HG02884 (cell line): ENCODE data around the gene SPPL2B.
"Not testable (repeated sequence)": the region's sequence is repeated elsewhere in the genome, so short reads cannot be mapped to it uniquely, and the experiment has no call there.

Experiments
- ATAC-seq: cut with Tn5 transposase; IDR thresholded peaks from one replicate; pipeline ENCODE4 v1.9.1; 2021; ENCODE audit warnings: mild to moderate bottlenecking, moderate library complexity; ENCODE audit not compliant: unreplicated experiment

The SPPL2B gene, protein sequence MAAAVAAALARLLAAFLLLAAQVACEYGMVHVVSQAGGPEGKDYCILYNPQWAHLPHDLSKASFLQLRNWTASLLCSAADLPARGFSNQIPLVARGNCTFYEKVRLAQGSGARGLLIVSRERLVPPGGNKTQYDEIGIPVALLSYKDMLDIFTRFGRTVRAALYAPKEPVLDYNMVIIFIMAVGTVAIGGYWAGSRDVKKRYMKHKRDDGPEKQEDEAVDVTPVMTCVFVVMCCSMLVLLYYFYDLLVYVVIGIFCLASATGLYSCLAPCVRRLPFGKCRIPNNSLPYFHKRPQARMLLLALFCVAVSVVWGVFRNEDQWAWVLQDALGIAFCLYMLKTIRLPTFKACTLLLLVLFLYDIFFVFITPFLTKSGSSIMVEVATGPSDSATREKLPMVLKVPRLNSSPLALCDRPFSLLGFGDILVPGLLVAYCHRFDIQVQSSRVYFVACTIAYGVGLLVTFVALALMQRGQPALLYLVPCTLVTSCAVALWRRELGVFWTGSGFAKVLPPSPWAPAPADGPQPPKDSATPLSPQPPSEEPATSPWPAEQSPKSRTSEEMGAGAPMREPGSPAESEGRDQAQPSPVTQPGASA

DNA sequence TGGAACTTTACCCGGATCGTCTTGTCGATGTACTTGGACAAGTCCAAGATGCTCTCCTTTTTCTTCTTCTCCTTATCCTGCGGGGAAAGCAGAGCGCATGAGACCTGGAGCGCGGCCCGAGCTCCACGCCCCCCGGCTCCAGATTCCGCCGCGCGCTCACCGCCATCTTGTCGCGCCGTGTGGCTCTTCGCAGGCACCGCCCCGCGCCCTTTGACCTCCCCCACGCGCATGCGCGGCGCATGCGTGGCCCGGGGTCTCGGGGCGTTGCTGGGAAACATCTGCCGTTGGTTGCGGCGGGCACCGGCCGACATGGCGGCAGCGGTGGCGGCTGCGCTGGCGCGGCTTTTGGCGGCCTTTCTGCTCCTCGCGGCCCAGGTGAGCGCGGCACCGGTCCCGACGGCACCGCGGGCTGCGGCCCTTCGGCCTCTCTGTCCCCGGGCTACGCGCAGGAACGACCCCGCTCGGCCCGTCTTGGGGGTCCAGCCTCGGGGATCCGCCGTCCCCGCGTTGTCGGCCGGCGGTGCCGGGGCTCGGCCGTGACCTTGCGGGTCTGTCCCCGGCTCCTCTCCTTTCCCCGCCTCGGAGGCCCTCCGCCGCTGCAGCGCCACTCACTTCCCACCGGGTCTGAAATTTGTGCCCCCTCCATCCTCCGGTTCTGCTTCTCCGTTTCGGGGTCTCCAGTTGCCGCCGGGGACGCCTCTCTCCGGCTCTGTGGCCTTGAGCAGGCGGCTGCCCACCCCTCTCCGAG is at the start of gene SPPL2B, which contains the start of gene LSM7:
Gene SPPL2B (plus strand): TSS at position 284 of the 748 bp plus-strand sequence. CDS start 26 bp downstream, at position 310.
Gene LSM7 (minus strand): TSS at position 186 of the 748 bp plus-strand sequence. CDS start 20 bp downstream, at position 166.
- peak; percentile 43 for ATAC-seq

DNA sequence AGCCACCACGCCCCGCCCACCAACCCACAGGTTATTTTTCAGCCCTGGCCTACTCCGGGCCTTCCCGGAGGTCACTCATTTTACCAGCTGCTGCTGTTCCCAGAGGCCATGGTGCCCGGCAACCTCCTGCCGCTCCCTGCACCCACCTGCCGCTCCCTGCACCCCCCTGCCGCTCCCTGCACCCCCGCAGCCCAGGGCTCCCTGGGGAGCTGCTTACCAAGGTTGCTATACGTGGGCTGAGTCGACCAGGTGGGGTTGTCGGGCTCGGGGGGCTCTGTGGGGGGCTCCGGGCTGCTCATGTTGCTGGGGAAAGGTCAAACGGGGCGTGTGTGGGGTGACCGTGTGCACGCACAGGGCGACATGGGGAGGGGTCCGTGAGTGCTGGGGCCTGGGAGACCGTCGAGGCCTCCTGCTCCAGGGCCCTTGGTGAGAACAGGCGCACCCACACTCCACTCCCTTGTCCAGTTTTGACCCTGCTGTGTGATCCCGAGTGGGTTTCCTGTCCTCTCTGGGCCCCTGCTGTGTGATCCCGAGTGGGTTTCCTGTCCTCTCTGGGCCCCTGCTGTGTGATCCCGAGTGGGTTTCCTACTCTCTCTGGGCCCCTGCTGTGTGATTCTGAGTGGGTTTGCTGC is 47.7 kb upstream of the SPPL2B start:
- no peak for ATAC-seq

DNA sequence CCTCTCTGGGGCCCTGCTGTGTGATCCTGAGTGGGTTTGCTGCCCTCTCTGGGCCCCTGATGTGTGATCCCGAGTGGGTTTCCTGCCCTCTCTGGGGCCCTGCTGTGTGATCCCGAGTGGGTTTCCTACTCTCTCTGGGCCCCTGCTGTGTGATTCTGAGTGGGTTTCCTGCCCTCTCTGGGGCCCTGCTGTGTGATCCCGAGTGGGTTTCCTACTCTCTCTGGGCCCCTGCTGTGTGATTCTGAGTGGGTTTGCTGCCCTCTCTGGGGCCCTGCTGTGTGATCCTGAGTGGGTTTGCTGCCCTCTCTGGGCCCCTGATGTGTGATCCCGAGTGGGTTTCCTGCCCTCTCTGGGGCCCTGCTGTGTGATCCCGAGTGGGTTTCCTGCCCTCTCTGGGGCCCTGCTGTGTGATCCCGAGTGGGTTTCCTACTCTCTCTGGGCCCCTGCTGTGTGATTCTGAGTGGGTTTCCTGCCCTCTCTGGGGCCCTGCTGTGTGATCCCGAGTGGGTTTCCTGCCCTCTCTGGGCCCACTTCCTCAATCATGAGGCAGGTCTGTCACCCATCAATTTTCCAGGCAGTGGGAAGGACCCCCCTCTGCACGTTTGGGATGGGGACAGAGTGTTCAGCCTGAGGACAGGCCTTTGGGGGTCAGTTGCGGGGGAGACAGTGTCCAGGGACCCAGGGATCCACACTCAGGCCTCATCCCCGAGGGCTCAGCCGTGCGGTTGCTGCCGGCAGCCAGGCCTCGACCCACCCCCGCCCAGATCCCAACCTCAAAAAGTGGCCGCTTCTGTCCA is 47.0 kb upstream of the SPPL2B start:
- ATAC-seq: not testable (repeated sequence)

DNA sequence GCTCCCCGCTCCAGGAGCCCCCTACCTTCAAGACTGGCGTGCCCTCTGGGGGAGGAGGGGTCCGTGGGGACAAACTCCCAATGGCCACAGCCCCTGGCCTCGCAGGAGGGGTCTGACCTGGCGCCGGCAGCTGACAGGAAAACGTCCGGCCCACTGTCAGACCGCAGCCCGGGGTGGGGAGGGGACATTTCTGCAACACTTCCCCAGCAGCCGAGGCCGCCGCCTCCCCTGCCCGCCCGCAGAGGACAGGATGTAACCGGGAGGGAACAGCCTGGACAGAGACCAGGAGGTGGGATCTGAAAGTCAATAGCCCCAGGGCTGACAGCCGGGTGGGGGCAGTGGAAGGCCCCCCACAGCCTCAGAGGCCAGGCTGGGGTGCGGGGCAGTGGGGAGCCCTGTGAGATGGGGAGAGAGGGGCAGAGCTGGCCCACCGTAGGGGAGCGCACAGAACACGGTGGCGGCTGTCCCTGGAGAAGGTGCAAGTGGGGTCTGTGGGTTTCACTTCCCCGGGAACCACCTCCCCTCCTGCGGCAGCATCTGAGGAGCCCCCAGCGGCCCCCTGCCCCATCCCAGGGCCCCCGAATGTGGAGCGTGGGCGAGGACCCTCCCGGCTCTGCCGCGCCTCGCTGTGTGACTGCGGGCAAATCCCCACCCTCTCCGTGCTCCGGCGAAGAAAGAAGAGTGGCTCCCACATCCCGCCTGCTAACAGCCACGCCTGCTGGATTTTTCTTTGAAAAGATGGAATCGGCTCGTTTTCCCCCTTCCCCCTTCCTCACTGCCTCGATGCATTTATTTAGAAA is 46.2 kb upstream of the SPPL2B start, which contains the start of gene PEAK3:
Gene PEAK3 (minus strand): TSS at position 114 of the 800 bp plus-strand sequence. CDS start 1,244 bp downstream, outside the sequence.
- no peak for ATAC-seq

DNA sequence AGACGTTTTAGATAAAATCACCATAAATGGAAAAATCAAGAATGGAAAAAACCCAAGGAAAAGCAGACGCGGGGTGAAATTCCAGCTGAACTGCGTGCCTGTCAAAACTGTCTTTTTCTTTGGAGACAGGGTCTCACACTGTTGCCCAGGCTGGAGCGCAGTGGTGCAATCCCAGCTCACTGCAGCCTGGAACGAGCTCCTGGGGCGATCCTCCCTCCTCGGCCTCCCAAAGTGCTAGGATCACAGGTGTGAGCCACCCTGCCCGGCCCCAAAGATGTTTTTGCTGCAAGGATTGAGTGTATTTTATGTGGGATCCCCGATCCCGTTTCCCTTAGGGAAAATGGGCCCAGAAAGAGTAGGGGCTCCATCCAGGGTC is 45.6 kb upstream of the SPPL2B start:
- no peak for ATAC-seq

DNA sequence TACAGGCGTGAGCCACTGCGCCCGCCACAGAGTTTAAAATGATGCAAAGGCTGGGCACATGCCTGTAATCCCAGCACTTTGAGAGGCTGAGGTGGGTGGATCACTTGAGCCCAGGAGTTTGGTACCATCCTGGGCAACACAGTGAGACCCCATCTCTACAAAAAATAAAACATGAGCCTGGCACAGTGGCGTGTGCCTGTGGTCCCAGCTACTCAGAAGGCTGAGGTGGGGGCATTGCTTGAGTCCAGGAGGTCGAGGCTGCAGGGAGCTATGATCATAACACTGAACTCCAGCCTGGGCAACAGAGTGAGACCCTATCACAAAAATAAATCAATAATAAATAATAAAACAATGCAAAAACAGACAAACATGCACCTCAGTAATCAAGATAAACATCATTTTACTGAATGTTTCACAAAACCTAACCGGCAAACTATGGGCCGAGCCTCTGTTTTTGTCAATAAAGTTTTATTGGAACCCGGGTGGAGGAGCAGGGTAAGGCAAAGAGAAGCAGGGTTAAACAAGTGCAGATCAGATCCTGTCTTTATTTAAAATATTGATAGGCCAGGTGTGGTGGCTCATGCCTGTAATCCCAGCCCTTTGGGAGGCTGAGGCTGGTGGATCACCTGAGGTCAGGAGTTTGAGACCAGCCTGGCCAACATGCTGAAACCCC is 44.5 kb upstream of the SPPL2B start:
- no peak for ATAC-seq

DNA sequence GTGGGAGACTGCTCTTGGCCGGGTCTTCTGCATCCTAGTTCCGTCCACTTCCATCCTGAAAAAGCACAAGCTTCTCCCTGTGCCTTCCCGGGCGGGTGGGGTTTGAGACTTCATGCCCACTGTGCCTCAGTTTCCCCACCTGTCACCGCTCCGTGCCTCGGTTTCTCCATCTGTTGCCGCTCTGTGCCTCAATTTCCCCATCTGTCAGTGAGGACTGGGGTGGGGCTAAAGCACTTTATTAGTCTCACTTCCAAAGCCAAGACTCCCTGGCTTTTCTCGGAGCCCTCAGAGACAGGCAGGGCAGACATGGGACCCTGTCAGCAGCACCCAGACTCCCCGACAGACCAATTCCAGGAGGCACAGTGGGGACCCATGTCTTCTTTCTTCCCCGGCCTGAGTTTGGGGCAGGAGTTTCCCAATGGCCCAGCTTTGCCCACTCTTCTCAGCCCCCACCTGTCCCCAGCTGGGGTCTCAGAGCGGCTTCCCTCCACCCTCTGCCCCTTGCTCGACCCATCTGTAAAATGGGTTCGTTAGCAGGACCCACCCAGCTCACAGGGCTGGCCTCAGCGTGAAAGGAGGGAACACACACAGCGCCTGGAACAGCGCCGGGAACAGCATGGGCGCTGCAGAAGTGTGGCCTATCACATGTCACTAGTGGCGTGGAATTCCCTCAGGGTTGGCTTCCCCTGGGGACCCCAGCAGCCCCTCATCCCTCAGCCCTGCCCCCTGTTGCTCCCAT is 41.9 kb upstream of the SPPL2B start:
- ATAC-seq: no peak

DNA sequence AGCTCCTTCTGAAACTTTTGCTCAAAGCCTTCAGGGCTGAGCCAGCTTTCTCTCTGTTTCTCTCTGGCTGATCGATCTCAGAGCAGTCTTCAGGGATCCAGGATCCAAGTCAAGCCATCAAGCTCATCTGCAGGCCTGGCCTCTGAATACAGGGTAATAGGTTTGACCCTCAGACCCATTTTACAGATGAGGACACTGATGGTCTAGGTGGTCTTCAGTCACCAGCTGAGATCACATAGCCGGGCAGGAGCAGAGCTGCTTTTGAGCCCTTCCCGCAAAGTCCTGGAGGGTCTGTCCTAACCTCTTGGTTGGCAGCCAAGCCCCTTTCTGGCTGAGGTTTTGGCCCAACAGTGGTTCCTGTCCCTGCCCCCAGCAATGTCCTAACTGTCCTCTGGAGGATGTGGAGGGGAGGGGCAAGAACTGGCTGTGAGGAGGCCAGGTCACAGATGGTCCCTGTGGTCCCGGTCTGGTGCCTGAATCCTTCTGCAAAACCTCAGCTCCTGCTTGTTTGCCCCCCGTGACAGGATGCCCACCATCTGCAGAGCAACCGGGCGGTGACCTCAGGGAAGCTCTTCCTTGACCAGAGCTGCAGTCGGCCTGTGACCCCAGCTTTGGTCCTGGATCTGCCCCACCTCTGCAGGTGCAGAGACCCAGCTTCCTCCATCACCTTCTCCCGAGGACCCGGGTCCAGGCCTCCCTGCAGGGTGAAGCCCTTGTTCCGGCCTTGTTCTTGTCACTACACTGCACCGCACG is 40.7 kb upstream of the SPPL2B start:
- no peak for ATAC-seq

DNA sequence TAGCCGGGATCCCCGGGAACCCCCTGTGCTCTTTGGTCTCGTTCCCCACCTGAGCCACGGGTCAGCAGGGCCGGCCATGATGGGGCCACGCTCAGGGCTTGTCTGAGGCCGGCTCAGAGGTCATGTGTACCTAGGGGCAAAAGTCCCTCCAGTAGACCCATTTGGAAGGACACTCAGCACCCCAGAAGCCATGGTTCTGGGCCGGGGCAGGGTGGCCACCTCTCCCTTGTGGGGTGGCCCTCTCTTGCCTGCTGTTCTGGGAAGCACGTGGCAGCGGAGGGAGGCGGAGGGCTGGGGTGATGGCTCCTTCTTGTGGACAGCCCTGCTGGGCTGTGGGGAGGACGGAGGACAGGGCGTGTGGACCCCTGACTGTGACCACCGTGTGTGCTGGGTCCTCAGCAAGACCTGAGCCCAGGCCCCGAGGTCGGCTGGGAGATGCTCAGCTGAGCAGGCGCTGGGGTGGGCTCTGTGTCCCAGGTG is 40.1 kb upstream of the SPPL2B start:
- no peak for ATAC-seq

DNA sequence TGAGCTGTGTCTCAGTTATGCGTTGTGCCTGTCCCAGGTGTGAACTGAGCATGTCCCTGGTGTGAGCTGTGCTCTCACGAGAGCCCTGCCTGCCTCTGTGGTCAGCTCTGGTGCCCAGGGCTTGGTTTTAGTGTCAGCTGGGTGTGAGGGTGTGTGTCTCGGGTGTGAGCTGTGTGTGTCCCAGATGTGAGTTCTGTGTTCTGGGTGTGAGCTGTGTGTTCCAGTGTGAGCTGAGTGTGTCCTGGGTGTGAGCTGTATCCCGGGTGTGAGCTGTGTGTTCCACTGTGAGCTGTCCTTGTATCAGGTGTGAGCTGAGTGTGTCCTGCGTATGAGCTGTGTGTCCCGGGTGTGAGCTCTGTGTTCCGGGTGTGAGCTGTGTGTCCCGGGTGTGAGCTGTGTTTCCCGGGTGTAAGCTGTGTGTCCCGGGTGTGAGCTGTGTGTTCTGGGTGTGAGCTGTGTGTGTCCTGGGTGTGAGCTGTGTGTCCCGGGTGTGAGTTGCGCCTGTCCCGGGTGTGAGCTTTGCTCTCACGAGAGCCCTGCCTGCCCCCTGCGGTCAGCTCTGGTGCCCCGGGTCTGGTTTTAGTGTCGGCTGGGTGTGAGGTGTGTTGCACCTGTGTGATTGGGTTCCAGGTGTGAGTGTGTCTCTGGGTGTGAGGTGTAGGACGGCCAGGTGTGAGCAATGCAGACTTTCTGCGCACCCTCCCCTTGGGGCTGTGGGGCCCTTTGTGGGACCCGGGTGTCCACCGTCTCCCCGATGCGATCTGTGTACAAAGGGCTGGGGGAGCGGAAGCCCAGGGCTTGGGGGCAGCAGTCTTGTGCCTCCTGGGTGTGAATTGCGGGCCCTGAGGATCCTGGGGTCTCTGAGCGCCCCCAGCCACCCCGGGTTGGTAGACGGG is 39.4 kb upstream of the SPPL2B start:
- no peak for ATAC-seq

DNA sequence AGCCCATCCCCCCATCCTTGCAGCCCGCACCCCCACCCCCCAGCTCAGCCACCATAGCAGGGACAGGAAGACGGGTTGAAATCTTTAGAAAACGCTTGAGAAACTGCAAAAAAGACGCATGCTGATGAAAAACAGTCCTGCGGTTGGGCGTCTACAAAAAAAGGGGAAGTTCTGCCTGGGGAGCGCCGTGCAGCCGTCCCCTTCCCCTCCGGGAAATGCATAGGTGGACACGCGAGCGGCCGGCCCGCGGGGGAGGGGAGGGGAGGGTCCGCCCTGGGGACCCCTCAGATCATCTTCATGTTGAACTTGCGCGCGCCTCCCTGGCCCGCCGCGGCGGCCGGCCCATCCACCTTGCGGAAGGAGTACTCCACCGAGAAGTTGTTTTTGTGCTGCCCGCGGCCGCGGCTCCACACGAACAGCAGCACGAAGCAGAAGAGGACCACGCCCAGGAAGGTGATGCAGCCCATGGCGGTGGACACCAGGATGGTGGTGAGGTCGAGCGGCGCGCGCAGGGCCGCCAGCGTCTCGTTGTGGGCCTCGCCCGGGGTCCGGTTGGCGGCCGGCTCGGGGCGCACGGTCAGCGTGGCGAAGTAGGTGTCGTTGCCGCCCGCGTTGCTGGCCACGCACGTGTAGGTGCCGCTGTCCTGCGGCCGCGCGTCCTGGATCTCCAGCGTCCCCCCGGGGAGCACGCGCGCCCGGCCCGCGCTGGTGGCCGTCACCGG is 38.6 kb upstream of the SPPL2B start:
- no peak for ATAC-seq

DNA sequence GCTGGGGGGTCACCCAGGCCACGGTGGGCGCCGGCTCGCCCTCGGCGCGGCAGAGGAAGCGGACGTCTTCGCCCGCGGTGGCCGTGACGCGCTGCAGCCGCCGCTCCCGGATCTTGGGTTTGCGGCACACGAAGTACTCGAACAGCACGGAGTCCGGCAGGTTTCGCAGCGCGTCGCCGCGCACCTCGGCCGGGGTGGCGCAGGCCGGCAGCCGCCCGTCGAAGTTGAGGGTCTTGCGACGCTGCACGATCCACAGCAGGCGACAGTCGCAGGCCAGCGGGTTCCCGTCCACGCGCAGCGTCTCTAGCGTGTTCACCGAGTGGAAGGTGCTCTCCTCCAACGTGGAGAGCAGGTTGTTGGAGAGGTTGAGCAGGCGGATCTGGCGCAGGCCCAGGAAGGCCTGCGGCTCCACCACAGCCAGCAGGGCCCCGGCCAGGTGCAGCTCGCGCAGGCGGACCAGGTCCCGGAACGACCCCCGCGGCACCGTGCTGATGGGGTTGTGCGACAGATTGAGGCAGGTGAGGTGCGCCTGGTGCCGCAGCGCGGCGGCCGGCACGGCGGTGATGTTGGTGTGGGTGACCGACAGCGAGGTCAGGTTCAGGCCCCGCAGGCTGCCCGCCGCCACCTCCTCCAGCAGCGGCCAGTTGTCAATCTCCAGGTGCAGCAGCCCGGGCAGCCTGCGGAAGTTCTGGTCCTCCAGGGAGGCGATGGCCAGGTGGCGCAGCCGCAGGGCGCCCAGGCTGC is 37.9 kb upstream of the SPPL2B start:
- ATAC-seq: no peak

DNA sequence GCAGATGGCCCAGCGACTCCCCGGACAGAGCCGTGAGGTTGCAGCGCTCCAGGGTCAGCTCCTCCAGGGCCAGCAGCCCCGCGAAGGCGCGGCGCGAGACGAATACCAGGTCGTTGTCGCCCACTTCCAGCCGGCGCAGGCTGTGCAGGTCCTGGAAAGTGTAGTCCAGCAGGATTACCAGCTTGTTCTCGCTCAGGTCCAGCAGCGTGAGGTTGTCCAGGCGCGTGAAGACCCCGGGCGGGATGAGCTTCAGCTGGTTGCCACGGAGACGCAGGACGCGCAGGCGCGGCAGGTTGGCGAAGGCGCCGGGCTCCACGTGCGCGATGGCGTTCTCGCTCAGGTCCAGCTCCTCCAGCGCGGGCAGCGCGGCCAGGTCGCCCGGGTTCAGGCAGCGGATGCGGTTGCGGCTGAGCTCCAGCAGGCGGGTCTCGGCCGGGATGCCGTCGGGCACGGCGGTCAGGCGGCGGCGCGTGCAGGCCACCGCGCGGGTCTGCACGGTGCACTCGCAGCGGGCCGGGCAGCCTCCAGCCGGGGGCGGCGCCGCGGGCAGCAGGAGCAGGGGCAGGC is 37.2 kb upstream of the SPPL2B start:
- ATAC-seq: no peak

DNA sequence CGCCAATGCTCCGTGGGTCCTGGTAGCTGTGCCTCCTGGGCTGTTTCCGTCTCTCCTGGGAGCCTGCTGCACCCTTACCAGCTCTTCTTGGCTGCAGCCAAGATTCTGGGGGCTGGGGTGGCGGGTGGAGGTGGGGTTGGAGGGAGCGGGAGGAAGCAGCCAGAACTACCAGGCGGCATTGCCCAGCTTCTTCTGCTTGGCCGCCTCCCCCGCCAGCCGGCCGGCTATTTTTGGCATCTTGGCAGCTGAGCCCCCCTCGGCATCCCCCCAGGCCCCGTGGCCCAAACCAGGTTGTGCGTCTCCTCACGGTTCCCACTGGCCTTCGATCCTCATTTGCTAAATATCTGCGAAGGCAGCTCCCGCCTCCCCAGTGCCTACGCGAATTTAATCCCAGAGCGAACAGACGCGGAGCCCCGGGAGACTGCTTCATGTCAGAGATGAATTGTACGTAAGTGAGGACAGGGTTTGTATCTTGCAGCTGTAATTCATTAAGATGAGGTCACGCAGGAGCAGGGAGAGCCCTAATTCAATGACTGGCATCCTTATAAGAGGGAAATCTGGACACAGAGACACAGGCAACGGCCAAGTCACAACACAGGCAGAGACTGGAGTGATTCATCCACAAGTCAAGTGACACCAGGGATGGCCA is 33.7 kb upstream of the SPPL2B start:
- ATAC-seq: no peak
